Esophagus muscularis mucosa (tissue), 4 donors: ENCODE data around the gene CYSRT1. TPM values are rescaled to one million over a fixed set of nuclear protein-coding genes. Genes with fewer than 3 reads are reported as not detected.

Source experiments
- DNase-seq: peaks from one replicate; pipeline ENCODE4 v3.0.0-alpha.2; 2017; ENCODE audit errors: extremely low spot score
- H3K27ac ChIP-seq, 4 donors: fragments of 200-600 bp; sonication (generic); replicated peaks in 1 of 4; 1 replicate in 3 of 4; 2 replicates in 1 of 4; pipeline ENCODE4 v1.5.1; 2016 to 2019; ENCODE audit warnings: mild to moderate bottlenecking in 1 of 4
- H3K27me3 ChIP-seq, 4 donors: fragments of 200-600 bp; sonication (generic); one replicate each; pipeline versions ENCODE4 v1.5.1 to v1.6.0; 2016 to 2019
- H3K36me3 ChIP-seq, 4 donors: fragments of 200-600 bp; sonication (generic); one replicate each; pipeline ENCODE4 v1.5.1; 2016 to 2019
- H3K4me1 ChIP-seq, 4 donors: fragments of 200-600 bp; sonication (generic); one replicate each; pipeline ENCODE4 v1.5.1; 2016 to 2019
- H3K4me3 ChIP-seq, 4 donors: fragments of 200-600 bp; sonication (generic); 1 replicate in 2 of 4; 2 replicates in 2 of 4; pipeline ENCODE4 v1.5.1; 2016 to 2019; ENCODE audit warnings: mild to moderate bottlenecking in 4 of 4, moderate library complexity in 1 of 4
- H3K9me3 ChIP-seq, 4 donors: fragments of 200-600 bp; sonication (generic); 1 replicate in 3 of 4; 2 replicates in 1 of 4; pipeline ENCODE4 v1.5.1; 2016 to 2019
- CTCF ChIP-seq, 3 experiments: fragments of 200-600 bp in 2 of 3; fragments of 450-650 bp in 1 of 3; sonication (generic) in 2 of 3; IDR thresholded peaks; one replicate each; pipeline ENCODE4 v1.5.1; 2017 to 2019; ENCODE audit warnings: antibody characterized with exemption in 3 of 3, mild to moderate bottlenecking in 2 of 3, moderate library complexity in 1 of 3
- EP300 ChIP-seq: sonication (generic); formaldehyde crosslinking; IDR thresholded peaks from one replicate; pipeline ENCODE4 v1.6.1; 2017; ENCODE audit warnings: antibody characterized with exemption
- POLR2A ChIP-seq: fragments of 450-650 bp; IDR thresholded peaks from one replicate; pipeline ENCODE4 v1.6.1; 2017; ENCODE audit warnings: antibody characterized with exemption, moderate library complexity, mild to moderate bottlenecking, low read depth
- POLR2AphosphoS5 ChIP-seq, 2 donors: sonication (generic); formaldehyde crosslinking; IDR thresholded peaks; one replicate each; pipeline ENCODE4 v1.6.1; 2017; ENCODE audit warnings: antibody characterized with exemption in 2 of 2
- WGBS: methylation state at CpG from one replicate; pipeline ENCODE4 v1.1.5; 2018; 5-methylcytosine and 5-hydroxymethylcytosine counted together
- intact Hi-C: fragments of 100-400 bp; cut with DNase I; formaldehyde crosslinking; loops from one replicate; pipeline ENCODE4 v1.15.1; 2023
- total RNA-seq, 4 donors: library from RNA; depleted of rRNA; stranded (reverse); fragments of >200 nt; gene quantifications; one replicate each; pipeline versions ENCODE4 v1.1.0 to v1.2.1, GENCODE V29; 2016

Gene CYSRT1
- total RNA-seq, 4 donors from 2014 or later = 0.33 to 0.45 (median 0.40) TPM; not detected in 1

GRCh38 chr9:137193771-137194170 is 31.2 kb upstream of the CYSRT1 start:
- no peak for DNase-seq

GRCh38 chr9:137194388-137194787 is 30.6 kb upstream of the CYSRT1 start:
- Histone ChIP-seq H3K36me3 (peaks cover 11 to 28% (median 27%) of the 10 kb centered on the region in 4 donors), H3K4me3 (no peak overlapping the region), H3K4me1 (peaks cover 45 to 86% (median 62%) of the 10 kb centered on the region in 4 donors), H3K27me3 (no peaks in the 10 kb centered on the region), H3K27ac (no peak overlapping the region), H3K9me3 (no peaks in the 10 kb centered on the region)
- intact Hi-C loops = no loop called here
- no CpG with 5 or more reads among the region's 16 CpGs for WGBS
- TF ChIP-seq POLR2AphosphoS5 (IDR thresholded peaks at IDR 0.05) (no peak), POLR2A (no peak), EP300 (no peak), CTCF (IDR thresholded peaks at IDR 0.05) (no peak)
- no peak for DNase-seq

More at GRCh38 chr9:137193771-137194170, 31.2 kb upstream of the CYSRT1 start:
- H3K9me3 ChIP-seq = no peaks in the 10 kb centered on the region
- H3K4me3 ChIP-seq = no peak overlapping the region
- peaks cover 11 to 28% (median 27%) of the 10 kb centered on the region in 4 donors for H3K36me3 ChIP-seq
- no peak for TF ChIP-seq POLR2AphosphoS5 (IDR thresholded peaks at IDR 0.05)
- intact Hi-C loops = no loop called here
- peaks cover 43 to 85% (median 60%) of the 10 kb centered on the region in 4 donors for H3K4me1 ChIP-seq
- H3K27ac ChIP-seq = no peak overlapping the region
- 80% methylated on average over 8 of the region's 14 CpGs for WGBS
- no peaks in the 10 kb centered on the region for H3K27me3 ChIP-seq

GRCh38 chr9:137194909-137195308 is 30.1 kb upstream of the CYSRT1 start:
- WGBS = 80% methylated on average over 9 of the region's 10 CpGs

GRCh38 chr9:137195525-137196220 is 29.3 kb upstream of the CYSRT1 start:
- peaks cover 38 to 79% (median 54%) of the 10 kb centered on the region in 4 donors for H3K4me1 ChIP-seq

More at GRCh38 chr9:137194909-137195308, 30.1 kb upstream of the CYSRT1 start:
- H3K4me3 ChIP-seq = no peak overlapping the region
- no peaks in the 10 kb centered on the region for H3K27me3 ChIP-seq
- no peaks in the 10 kb centered on the region for H3K9me3 ChIP-seq
- H3K36me3 ChIP-seq = peaks cover 10 to 25% (median 24%) of the 10 kb centered on the region in 4 donors
- H3K27ac ChIP-seq = no peak overlapping the region
- peaks cover 45 to 86% (median 62%) of the 10 kb centered on the region in 4 donors for H3K4me1 ChIP-seq
- TF ChIP-seq POLR2A (no peak), POLR2AphosphoS5 (IDR thresholded peaks at IDR 0.05) (no peak), EP300 (no peak), CTCF (IDR thresholded peaks at IDR 0.05) (no peak)
- no peak for DNase-seq
- intact Hi-C loops = no loop called here

More at GRCh38 chr9:137195525-137196220, 29.3 kb upstream of the CYSRT1 start:
- no peak for DNase-seq
- Histone ChIP-seq H3K4me3 (no peak overlapping the region), H3K9me3 (no peaks in the 10 kb centered on the region), H3K27me3 (no peaks in the 10 kb centered on the region), H3K36me3 (peaks cover 3 to 18% (median 16%) of the 10 kb centered on the region in 4 donors), H3K27ac (no peak overlapping the region)
- no peak for TF ChIP-seq POLR2AphosphoS5 (IDR thresholded peaks at IDR 0.05)
- TF ChIP-seq EP300 = no peak
- TF ChIP-seq POLR2A = no peak
- no peak for TF ChIP-seq CTCF (IDR thresholded peaks at IDR 0.05)
- intact Hi-C loops = no loop called here
- WGBS = 82% methylated on average over 10 of the region's 21 CpGs
